ENCODE measurements around the gene AUTS2.

- TF ChIP-seq CTCF (IDR thresholded peaks at IDR 0.05) (no peak), SP1 (CRISPR knock-in tag; conservative IDR thresholded peaks at IDR 0.05) (no peak), AFF4 (CRISPR knock-in tag; IDR thresholded peaks at IDR 0.05; ENCODE audit: borderline replicate concordance) (no peak), FOXK1 (CRISPR knock-in tag; IDR thresholded peaks at IDR 0.05) (no peak), SMAD3 (CRISPR knock-in tag; IDR thresholded peaks at IDR 0.05; ENCODE audit: borderline replicate concordance) (no peak), ZNF232 (CRISPR knock-in tag; IDR thresholded peaks at IDR 0.05) (no peak), FOXJ3 (CRISPR knock-in tag; IDR thresholded peaks at IDR 0.05; ENCODE audit: borderline replicate concordance) (no peak), EMX1 (CRISPR knock-in tag; IDR thresholded peaks at IDR 0.05) (no peak), FOXP4 (CRISPR knock-in tag; IDR thresholded peaks at IDR 0.05) (no peak), ESRRA (CRISPR knock-in tag; IDR thresholded peaks at IDR 0.05; ENCODE audit: borderline replicate concordance) (no peak), NR2C2 (CRISPR knock-in tag; IDR thresholded peaks at IDR 0.05) (no peak)
- TF ChIP-seq, protein P1, sequence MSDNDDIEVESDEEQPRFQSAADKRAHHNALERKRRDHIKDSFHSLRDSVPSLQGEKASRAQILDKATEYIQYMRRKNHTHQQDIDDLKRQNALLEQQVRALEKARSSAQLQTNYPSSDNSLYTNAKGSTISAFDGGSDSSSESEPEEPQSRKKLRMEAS (CRISPR knock-in tag; IDR thresholded peaks at IDR 0.05) = no peak
- TF ChIP-seq, protein P2, sequence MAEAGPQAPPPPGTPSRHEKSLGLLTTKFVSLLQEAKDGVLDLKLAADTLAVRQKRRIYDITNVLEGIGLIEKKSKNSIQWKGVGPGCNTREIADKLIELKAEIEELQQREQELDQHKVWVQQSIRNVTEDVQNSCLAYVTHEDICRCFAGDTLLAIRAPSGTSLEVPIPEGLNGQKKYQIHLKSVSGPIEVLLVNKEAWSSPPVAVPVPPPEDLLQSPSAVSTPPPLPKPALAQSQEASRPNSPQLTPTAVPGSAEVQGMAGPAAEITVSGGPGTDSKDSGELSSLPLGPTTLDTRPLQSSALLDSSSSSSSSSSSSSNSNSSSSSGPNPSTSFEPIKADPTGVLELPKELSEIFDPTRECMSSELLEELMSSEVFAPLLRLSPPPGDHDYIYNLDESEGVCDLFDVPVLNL (CRISPR knock-in tag; IDR thresholded peaks at IDR 0.05; ENCODE audit: borderline replicate concordance, low read depth) = no peak
- TF ChIP-seq, protein P3, sequence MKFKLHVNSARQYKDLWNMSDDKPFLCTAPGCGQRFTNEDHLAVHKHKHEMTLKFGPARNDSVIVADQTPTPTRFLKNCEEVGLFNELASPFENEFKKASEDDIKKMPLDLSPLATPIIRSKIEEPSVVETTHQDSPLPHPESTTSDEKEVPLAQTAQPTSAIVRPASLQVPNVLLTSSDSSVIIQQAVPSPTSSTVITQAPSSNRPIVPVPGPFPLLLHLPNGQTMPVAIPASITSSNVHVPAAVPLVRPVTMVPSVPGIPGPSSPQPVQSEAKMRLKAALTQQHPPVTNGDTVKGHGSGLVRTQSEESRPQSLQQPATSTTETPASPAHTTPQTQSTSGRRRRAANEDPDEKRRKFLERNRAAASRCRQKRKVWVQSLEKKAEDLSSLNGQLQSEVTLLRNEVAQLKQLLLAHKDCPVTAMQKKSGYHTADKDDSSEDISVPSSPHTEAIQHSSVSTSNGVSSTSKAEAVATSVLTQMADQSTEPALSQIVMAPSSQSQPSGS (CRISPR knock-in tag; IDR thresholded peaks at IDR 0.05; ENCODE audit: borderline replicate concordance, low read depth) = no peak
These were observed 175.4 kb downstream of the AUTS2 start for GRCh38 chr7:69773535-69774225.
